HG02885 (cell line): ENCODE measurements around the gene ZNF652.
"Not testable (repeated sequence)": the region's sequence is repeated elsewhere in the genome, so short reads cannot be mapped to it uniquely, and the experiment has no call there.

Experiments
- ATAC-seq: cut with Tn5 transposase; IDR thresholded peaks from one replicate; pipeline ENCODE4 v1.9.1; 2021; ENCODE audit warnings: mild to moderate bottlenecking; ENCODE audit not compliant: unreplicated experiment, poor library complexity

Gene ZNF652

DNA sequence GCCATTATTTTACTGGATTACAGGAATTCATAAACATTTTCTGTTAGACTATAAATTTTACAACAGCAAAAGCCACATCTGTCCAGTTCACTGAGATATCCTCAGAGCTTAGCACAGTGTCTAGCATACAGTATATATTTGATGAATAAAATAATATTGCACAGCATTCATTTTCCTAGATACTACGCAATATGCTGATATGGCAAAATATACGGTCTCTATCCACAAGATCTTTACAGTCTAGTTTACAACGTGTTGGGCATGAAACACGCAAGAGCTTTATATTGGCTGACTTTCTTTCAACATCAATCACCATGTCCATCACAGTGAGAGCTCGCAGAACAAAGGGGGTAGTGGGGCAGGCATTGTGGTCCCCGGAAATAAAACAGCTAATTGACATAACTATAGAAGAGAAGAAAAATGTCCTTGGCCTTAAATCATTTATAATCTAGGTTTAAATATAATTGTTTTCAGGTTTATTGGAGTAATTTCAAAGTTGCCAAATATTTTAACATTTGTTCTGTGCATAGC, 43.5 kb downstream of the ZNF652 start:
- ATAC-seq, result no peak

DNA sequence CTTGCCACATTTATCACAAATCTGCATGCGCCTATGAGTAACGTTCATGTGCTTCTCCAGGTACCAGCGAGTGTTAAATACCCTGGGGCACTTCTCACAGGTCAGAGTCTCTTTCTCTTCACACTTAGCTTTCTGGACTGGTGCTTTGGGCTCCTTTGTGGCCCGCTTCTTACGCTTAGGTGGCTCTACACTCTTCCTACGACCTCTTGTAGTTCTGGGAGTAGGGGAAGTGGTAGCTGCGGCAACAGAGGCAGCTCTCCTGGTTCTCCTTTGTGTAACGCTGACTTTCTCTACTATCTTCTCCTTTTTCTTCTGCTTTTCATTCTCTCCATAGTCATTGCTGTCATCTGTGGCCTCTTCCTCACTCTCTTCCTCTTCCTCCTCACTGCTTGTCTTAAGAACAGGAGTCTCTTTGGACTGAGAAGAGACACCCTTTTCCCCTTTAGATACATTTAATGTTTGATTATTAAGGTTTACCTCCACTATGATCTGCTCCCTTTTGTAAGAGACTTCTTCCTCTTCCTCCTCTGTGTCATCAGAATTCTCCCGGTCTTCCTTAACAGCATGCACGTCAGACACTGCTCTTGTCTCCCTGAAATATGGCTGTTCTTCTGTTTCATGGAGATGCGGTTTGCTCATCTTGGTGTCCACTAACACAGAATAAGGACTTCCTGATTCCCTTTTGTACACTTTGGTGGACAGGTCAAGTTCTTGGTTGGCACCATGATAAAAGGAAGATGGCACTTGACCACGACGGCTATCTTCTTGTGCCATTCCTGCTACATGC, 45.0 kb downstream of the ZNF652 start:
- ATAC-seq, result no peak

- no peak for ATAC-seq
Observed at GRCh38 chr17:49316258-49316570, 45.8 kb downstream of the ZNF652 start.

DNA sequence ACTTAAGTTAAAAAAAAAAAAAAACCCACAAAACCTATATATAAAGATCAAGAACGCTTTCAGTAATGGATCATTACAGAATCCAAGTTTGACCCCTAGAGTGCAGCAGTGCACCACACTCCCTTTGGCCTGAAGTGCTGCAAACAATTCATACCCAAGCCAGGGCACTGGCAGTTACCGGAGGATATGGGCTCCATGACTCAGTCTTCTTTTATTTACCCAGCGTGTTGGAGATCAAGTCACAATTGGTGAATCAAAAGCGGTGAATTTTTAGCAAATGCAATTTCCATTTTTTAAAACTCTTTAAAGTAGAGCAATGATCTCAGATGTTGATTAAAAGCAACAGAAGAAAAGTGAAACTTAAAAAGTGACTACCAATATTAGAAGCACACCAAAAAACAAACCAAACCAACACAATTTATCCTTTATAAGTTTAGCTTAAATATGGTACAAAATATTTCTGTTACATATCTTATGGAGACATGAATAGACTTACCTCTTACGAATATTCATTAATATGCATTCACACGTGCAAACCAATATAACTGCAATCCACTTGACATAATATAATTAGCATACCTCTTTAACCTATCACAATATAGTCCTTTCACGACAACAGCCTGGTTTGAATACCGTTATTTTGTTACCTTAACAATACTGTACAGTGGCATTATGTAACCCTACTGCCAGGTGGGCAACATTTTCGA, 46.3 kb downstream of the ZNF652 start:
- peak; percentile 64 for ATAC-seq

- no peak for ATAC-seq
Observed at GRCh38 chr17:49312722-49313121, 49.3 kb downstream of the ZNF652 start.

DNA sequence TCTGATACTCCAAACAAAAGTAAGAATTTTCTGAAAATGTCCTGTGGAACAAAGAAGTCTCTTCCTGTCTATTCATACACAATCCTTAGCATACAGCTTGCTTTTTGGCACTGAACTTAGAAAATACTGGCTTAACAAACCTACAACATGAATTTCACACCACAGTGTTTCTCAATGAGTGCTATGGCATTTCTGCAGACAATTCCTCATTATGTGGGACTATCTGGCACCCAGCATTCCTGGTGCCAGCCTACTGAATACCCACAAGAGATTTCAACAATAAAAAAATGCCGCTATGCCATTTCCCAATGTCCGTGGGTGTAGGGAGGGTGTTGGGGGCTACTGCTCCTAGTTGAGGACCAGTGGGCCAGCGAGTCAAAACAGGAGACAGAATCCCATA, 62.1 kb downstream of the ZNF652 start:
- no peak for ATAC-seq

GRCh38 chr17:49298371-49298976, 63.6 kb downstream of the ZNF652 start:
- no peak for ATAC-seq

- ATAC-seq, result no peak
Observed at GRCh38 chr17:49297141-49297540, 64.9 kb downstream of the ZNF652 start.

GRCh38 chr17:49294122-49294521, 67.9 kb downstream of the ZNF652 start:
- ATAC-seq, result no peak

- ATAC-seq, result no peak
Observed at GRCh38 chr17:49292901-49293300, 69.1 kb downstream of the ZNF652 start.

DNA sequence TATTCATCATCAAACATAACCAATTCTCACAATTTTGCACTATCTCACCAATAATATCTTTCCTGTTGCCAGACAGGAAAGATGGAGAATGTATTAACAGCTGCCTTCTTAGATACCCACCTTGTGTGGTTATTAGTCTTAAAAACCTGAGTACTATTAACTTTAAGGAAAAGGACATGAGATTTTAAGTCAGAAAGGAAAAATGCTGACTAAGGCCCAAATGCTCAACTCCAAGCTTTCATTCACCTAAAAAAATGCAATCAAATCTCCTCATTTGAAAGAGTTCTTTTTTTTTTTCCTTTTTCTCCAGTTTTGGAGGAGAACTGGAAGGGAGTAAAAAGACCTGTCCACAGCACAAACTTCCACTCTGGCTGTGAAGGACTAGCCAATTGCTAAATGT, 70.1 kb downstream of the ZNF652 start:
- ATAC-seq, result no peak

GRCh38 chr17:49290690-49291359, 71.2 kb downstream of the ZNF652 start:
- ATAC-seq, result no peak

DNA sequence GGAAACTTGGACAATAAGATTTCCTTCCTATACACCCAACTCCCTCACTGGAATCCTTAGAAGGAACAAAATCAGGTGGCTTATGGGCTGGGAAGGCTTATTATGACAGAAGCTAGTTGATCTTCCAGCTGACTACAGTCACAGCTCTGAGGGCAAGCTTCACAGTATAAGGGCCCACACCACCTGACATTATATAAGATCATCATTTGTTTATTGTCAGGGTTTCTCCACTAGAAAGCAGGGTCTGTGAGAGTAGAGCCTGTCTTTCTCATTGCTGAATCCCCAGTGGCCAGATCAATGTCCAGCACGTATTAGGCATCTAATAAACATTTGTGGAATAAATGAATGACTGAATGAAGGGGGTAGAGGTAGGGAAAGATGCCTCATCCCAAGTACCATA, 73.7 kb downstream of the ZNF652 start:
- ATAC-seq, result no peak

GRCh38 chr17:49287481-49287880, 74.6 kb downstream of the ZNF652 start:
- no peak for ATAC-seq

- not testable (repeated sequence) for ATAC-seq
Observed at GRCh38 chr17:49286261-49286973, 75.6 kb downstream of the ZNF652 start.

- no peak for ATAC-seq
Observed at GRCh38 chr17:49285716-49286115, 76.3 kb downstream of the ZNF652 start.

DNA sequence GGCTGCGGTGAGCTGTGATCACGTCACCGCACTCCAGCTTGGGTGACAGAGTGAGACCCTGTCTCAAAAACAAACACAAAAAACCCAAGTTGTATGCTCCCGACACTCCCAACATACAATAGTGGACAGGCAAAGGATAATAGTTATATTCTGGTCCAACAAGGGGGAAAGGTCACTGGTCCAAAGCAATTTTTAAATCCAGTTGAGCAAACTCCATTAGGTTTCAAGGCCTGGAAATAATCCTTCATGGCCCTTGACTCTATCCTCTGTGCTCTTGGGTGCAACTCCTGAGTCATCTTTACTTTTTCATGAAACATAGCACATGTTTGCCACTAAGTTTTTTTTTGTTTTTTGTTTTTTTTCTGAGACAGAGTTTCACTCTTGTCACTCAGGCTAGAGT, 81.1 kb downstream of the ZNF652 start:
- ATAC-seq, result no peak

DNA sequence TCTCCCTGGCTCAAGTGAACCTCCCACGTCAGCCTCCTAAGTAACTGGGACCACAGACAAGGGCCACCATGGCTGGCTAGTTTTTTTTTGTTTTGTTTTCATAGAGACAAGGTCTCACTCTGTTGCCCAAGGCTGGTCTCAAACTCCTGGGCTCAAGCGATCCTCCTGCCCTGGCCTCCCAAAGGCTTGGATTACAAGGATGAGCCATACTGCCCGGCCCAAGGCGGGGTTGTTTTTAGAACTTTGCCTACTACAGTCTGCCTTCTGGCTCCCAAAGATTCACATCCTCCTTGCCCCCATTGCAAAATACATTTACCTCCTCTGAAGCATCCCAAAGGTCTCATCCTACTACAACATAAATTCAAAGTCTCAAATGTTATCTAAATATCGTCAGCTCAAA, 82.0 kb downstream of the ZNF652 start:
- ATAC-seq, result no peak

DNA sequence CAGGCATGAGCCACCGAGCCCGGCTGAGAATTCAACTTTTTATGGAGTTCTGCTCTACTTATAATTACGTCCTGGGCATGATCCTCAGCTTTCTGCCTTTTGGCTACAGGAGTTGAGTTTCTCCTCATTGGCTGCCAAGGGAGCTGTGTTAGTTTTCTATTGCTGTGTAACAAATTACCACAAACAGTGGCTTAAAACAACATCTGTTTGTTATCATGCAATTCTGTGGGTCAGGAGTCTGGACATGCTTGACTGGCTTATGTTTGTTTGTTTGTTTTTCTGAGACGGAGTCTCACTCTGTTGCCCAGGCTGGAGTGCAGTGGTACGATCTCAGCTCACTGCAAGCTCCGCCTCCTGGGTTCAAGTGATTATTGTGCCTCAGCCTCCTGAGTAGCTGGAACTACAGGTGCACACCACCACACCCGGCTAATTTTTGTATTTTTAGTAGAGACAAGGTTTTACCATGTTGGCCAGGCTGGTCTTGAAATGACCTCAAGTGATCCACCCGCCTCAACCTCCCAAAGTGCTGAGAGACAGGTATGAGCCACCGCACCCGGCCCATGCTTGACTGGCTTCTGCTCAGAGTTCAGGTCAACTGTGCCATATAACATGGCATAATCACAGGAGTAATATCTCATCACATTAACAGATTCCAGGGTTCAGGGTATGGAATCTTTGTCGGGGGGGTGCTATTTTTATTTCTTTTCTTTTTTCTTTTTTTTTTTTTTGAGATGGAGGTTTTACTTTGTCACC, 82.6 kb downstream of the ZNF652 start:
- not testable (repeated sequence) for ATAC-seq

GRCh38 chr17:49278076-49278475, 84.0 kb downstream of the ZNF652 start:
- ATAC-seq, result no peak
